HFF-Myc (cell line): Measurements from ENCODE around the gene MAML1.
"Not testable (repeated sequence)": the region's sequence is repeated elsewhere in the genome, so short reads cannot be mapped to it uniquely, and the experiment has no call there.

Source experiments
- DNase-seq: peaks from one replicate; pipeline ENCODE4 v3.0.0-alpha.2; 2011; ENCODE audit warnings: low read depth; ENCODE audit errors: extremely low read depth
- H3K4me3 ChIP-seq: replicated peaks from 2 replicates; pipeline ENCODE4 v1.5.1; 2011; ENCODE audit warnings: low read depth, mild to moderate bottlenecking, control low read depth, low read length
- TF ChIP-seq, protein P1 (sequence below): IDR thresholded peaks from 2 replicates; pipeline ENCODE4 v1.5.1; 2012; ENCODE audit warnings: mild to moderate bottlenecking, low read depth, low read length, control low read depth; ENCODE audit errors: missing control alignments

MAML1 gene

DNA sequence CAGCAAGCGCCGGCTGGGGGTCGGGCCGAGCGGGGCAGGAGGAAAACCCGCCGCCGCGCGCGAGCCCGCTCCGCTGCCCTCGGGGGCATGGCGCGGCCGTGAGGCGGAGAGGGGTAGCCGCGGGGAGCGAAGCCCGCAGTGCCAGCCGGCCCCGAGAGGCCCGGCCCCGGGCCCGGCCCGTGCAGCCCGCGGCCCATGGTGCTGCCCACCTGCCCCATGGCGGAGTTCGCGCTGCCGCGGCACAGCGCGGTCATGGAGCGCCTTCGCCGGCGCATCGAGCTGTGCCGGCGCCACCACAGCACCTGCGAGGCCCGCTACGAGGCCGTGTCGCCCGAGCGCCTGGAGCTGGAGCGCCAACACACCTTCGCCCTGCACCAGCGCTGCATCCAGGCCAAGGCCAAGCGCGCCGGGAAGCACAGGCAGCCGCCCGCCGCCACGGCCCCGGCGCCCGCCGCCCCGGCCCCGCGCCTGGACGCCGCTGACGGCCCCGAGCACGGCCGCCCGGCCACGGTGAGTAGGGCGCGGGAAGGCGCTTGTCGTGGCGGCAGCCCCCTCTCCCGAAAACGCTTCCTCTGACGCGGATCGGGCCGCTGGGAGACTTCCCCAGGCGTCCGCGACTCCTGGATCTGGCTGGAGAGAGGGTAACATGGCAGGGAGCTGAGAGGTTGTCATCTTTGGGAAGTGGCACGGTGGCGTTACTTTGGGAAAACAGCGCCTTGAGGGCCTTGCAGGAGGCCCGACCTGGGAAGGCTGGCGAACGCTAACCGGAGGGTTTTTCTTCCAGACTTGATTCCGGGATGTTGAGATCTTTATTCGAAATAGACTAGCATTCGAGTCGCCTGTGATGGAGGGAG, 523 bp downstream of the MAML1 start:
- TF ChIP-seq, protein P1, sequence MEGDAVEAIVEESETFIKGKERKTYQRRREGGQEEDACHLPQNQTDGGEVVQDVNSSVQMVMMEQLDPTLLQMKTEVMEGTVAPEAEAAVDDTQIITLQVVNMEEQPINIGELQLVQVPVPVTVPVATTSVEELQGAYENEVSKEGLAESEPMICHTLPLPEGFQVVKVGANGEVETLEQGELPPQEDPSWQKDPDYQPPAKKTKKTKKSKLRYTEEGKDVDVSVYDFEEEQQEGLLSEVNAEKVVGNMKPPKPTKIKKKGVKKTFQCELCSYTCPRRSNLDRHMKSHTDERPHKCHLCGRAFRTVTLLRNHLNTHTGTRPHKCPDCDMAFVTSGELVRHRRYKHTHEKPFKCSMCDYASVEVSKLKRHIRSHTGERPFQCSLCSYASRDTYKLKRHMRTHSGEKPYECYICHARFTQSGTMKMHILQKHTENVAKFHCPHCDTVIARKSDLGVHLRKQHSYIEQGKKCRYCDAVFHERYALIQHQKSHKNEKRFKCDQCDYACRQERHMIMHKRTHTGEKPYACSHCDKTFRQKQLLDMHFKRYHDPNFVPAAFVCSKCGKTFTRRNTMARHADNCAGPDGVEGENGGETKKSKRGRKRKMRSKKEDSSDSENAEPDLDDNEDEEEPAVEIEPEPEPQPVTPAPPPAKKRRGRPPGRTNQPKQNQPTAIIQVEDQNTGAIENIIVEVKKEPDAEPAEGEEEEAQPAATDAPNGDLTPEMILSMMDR: no peak
- DNase-seq: no peak
- peak overlapping the region; percentile 86 for H3K4me3 ChIP-seq

DNA sequence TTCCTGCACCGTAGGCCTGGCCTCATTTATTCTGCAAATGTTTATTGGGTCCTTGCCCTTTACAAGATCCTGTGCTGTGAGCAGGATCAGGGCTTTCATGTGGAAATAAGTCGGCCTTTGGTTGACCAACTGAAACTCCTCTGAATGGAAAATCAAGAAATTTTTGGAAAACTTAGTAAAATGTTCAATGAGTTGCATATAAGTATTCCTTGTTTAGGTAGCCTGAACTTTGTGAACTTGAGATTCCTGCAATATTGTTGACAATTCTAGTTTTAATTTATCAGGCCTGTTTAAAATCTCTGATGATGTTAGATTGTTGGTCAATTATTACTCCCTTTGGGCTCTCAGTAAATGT, 1.1 kb downstream of the MAML1 start:
- TF ChIP-seq, protein P1: no peak
- peak overlapping the region; percentile 86 for H3K4me3 ChIP-seq
- no peak for DNase-seq

DNA sequence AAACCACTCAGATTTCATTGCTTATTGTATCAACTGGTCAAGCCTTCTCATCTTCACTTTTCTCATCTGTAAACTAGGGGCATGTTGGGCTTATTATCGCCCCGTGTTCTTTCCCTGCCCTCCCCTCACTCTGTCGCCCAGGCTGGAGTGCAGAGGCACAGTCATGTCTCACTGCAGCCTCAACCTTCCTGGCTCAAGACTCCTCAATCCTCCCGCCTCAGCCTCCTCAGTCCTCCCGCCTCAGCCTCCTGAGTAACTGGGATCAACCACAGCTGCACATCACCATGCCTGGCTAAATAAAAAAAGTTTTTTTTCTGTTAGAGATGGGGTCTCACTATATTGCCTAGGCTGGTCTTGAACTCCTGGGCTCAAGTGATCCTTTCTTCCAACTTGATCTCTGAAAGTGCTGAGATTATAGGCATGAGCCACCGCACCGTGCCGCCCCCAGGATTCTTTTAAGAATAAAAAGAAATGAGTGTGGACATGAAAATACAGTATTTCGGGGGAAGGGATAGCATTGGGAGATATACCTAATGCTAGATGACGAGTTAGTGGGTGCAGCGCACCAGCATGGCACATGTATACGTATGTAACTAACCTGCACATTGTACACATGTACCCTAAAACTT, 2.0 kb downstream of the MAML1 start:
- TF ChIP-seq, protein P1: no peak
- H3K4me3 ChIP-seq: peak overlapping the region; percentile 86
- no peak for DNase-seq

DNA sequence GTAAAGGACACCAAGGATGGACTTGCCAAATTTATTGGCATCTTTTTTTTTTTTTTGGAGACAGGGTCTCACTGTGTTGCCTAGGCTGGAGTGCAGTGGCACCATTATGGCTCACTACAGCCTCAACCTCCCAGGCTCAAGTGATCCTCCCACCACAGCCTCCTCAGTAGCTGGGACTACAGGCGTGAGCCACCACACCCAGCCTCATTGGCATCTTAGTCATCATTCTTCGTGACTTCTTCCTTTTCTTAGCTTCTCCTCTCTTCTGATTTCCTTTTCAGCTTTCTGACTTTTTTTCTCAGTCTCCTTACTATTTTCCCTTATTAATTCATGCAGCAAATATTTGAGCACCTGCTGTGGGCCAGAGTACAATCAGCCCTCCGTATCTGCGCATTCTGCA, 6.1 kb downstream of the MAML1 start:
- TF ChIP-seq, protein P1: no peak
- H3K4me3 ChIP-seq: no peak overlapping the region
- no peak for DNase-seq

DNA sequence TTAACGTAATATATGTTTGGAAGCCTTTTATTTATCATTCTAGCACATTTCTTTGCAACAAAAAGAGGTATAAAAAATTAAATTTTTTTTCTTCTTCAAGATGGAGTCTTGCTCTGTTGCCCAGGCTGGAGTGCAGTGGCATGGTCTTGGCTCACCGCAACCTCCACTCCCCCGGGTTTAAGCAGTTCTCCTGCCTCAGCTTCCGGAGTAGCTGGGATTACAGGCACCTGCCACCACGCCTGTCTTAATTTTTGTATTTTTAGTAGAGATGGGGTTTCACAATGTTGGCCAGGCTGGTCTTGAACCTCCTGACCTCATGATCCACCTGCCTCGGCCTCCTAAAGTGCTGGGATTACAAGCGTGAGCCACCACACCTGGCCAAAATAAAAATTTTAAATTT, 11.5 kb downstream of the MAML1 start:
- not testable (repeated sequence) for H3K4me3 ChIP-seq

DNA sequence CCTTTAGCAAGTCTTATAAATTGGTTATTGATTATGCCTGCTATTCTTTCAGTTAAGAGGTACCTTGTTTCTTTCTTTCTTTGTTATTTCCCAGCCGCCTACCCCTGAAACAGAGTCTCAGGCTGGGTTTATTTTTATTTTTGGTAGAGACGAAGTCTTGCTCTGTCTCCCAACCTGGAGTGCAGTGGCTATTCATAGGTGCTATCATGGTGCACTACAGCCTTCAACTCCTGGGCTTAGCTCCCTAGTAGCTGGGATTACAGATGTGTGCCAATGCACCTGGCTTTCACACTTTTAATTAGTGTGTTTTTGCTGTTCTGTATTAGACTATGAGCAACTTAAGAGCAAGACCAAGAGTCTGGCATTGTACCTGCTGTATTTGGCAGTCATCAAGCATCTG, 14.2 kb downstream of the MAML1 start:
- DNase-seq: no peak
- H3K4me3 ChIP-seq: no peak overlapping the region
- TF ChIP-seq, protein P1: no peak

More for the DNA sequence above, 11.5 kb downstream of the MAML1 start:
- not testable (repeated sequence) for DNase-seq

DNA sequence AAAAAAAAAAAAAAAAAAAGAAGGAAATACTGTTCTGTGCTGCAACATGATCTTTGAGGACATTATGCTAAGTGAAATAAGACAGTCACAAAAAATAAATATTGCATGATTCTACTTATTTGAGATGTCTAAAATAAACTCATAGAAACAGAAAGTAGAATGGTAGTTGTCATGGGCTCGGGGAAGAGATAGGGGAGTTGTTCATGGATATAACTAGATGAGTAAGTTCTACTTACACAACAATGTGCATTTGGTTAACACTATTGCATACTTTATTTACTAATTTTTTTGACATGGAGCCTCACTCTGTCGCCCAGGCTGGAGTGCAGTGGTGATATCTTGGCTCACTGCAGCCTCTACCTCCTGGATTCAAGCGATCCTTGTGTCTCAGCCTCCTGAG, 15.2 kb downstream of the MAML1 start:
- no peak for DNase-seq
- TF ChIP-seq, protein P1: no peak
- H3K4me3 ChIP-seq: no peak overlapping the region
